Hair follicular keratinocyte (primary cell): Measurements from ENCODE around the gene IGF1. TPM values are rescaled to one million over a fixed set of nuclear protein-coding genes. Genes with fewer than 3 reads are reported as not detected.

Source experiments
- total RNA-seq: library from RNA; depleted of rRNA; stranded (reverse); fragments of >200 nt; gene quantifications from 2 replicates; pipeline ENCODE4 v1.2.3, GENCODE V29; 2015

The IGF1 gene
- not detected in 2 replicates for total RNA-seq

GRCh38 chr12:102480406-102480805 is at the start of gene IGF1:
TSS of gene IGF1 (minus strand) at chr12:102480563. CDS start at chr12:102480381, 182 bp downstream.

